OCI-LY3 (cell line): ENCODE measurements around the gene RNF144A.

Experiments used
- H2AFZ ChIP-seq: fragments of 200-600, 300-600 bp; shearing (Covaris generic); 2 replicates; pipeline ENCODE4 v1.6.0; 2014; ENCODE audit warnings: antibody characterized with exemption, low read depth, low read length
- H3K27ac ChIP-seq: fragments of 200-600, 300-600 bp; sonication (generic); 2 replicates; pipeline ENCODE4 v1.5.1; 2014; ENCODE audit warnings: mild to moderate bottlenecking, low read length, moderate library complexity, mixed read lengths
- H3K27me3 ChIP-seq: fragments of 200-600, 300-600 bp; sonication (generic); 2 replicates; pipeline ENCODE4 v1.6.1; 2014; ENCODE audit warnings: low read depth, low read length, mixed read lengths
- H3K36me3 ChIP-seq: fragments of 200-600, 300-600 bp; sonication (generic); replicated peaks from 2 replicates; pipeline ENCODE3; 2014; ENCODE audit warnings: low read depth, low read length, mixed read lengths
- H3K4me1 ChIP-seq: fragments of 300-600, 200-600 bp; sonication (generic); 2 replicates; pipeline ENCODE4 v1.6.1; 2014; ENCODE audit warnings: low read length, mixed read lengths
- H3K4me2 ChIP-seq: fragments of 200-600, 300-600 bp; sonication (generic); 2 replicates; pipeline ENCODE4 v1.6.1; 2014; ENCODE audit warnings: low read length, mixed read lengths
- H3K4me3 ChIP-seq: fragments of 300-600, 200-600 bp; sonication (generic); 2 replicates; pipeline ENCODE4 v1.5.1; 2014; ENCODE audit warnings: antibody characterized with exemption, mild to moderate bottlenecking, low read length, moderate library complexity
- H3K79me2 ChIP-seq: fragments of 300-600, 200-600 bp; shearing (Covaris generic); 2 replicates; pipeline ENCODE4 v1.6.1; 2014; ENCODE audit warnings: mild to moderate bottlenecking, low read length, mixed read lengths
- H3K9ac ChIP-seq: fragments of 300-600, 200-600 bp; shearing (Covaris generic); 2 replicates; pipeline ENCODE4 v1.6.0; 2014; ENCODE audit warnings: mild to moderate bottlenecking, low read length, moderate library complexity
- H3K9me3 ChIP-seq: fragments of 200-600, 300-600 bp; shearing (Covaris generic); 2 replicates; pipeline ENCODE4 v1.6.1; 2014; ENCODE audit warnings: low read length, mixed read lengths; ENCODE audit not compliant: insufficient read depth
- H4K20me1 ChIP-seq: fragments of 200-600, 300-600 bp; sonication (generic); 2 replicates; pipeline ENCODE4 v1.6.1; 2016; ENCODE audit warnings: low read length, mixed read lengths; ENCODE audit not compliant: insufficient read depth
- CTCF ChIP-seq: fragments of 200-600, 300-600 bp; sonication (generic); IDR thresholded peaks from 2 replicates; pipeline ENCODE4 v1.5.1; 2014; ENCODE audit warnings: antibody characterized with exemption, low read length, low read depth
- EZH2phosphoT487 ChIP-seq: fragments of 200-600 bp; shearing (Covaris generic); IDR thresholded peaks from 2 replicates; pipeline ENCODE4 v1.6.1; 2018; ENCODE audit warnings: antibody characterized with exemption, mixed run types, low read depth

Gene RNF144A

DNA sequence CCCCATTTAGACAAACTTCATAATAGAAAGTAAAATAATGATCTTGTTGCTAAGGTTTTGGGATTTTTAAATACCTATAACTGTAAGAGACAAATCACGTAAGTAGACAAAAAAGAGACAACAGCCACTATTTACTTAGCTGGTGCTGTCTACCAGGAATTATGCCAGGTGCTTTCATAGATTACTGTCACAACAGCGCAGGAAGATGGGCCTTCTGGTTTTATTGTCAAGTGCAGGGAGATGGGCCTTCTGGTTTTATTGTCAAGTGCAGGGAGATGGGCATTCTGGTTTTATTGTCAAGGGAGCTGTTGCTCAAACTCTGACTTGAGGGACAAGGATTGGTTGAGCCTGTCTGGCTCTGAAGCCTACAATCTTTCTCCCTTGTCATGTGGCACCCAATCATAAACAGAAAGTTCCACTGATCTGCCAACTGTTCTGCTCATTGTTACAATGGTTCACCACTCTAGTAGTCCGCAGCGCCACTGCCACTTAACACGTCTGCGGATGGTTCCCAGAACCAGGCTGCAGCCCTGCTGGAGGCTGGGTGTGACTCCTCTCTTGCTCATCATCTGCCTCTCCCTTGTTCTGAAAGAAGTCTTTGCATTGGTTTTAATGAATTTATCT lies 95.0 kb downstream of the RNF144A start:
- Histone ChIP-seq H3K9me3 (no peaks in the 10 kb centered on the region), H3K4me1 (peaks cover 9% of the 10 kb centered on the region), H3K79me2 (no peaks in the 10 kb centered on the region), H4K20me1 (no peaks in the 10 kb centered on the region), H3K27ac (no peak overlapping the region), H2AFZ (no peak overlapping the region), H3K36me3 (no peaks in the 10 kb centered on the region), H3K27me3 (peaks cover 13% of the 10 kb centered on the region; the same call in 1 of the 2 replicates), H3K4me3 (no peak overlapping the region), H3K4me2 (no peak overlapping the region), H3K9ac (no peak overlapping the region)
- TF ChIP-seq EZH2phosphoT487: no peak
- no peak for TF ChIP-seq CTCF

GRCh38 chr2:7013471-7014160 lies 96.4 kb downstream of the RNF144A start:
- Histone ChIP-seq H2AFZ (no peak overlapping the region), H3K27me3 (peaks cover 13% of the 10 kb centered on the region; the same call in 1 of the 2 replicates), H3K4me2 (no peak overlapping the region; the same call in 1 of the 2 replicates), H4K20me1 (no peaks in the 10 kb centered on the region), H3K4me3 (no peak overlapping the region), H3K4me1 (peaks cover 9% of the 10 kb centered on the region), H3K36me3 (no peaks in the 10 kb centered on the region), H3K27ac (no peak overlapping the region), H3K79me2 (no peaks in the 10 kb centered on the region), H3K9me3 (no peaks in the 10 kb centered on the region), H3K9ac (no peak overlapping the region)
- TF ChIP-seq EZH2phosphoT487: no peak
- TF ChIP-seq CTCF: no peak

GRCh38 chr2:7014174-7014640 lies 97.0 kb downstream of the RNF144A start:
- no peak overlapping the region for H3K27ac ChIP-seq
- H3K36me3 ChIP-seq: no peaks in the 10 kb centered on the region

More at GRCh38 chr2:7014174-7014640, 97.0 kb downstream of the RNF144A start:
- Histone ChIP-seq H2AFZ (no peak overlapping the region), H3K4me3 (no peak overlapping the region), H4K20me1 (no peaks in the 10 kb centered on the region), H3K9ac (no peak overlapping the region), H3K27me3 (peaks cover 13% of the 10 kb centered on the region; the same call in 1 of the 2 replicates), H3K9me3 (no peaks in the 10 kb centered on the region), H3K79me2 (no peaks in the 10 kb centered on the region), H3K4me2 (no peak overlapping the region; the same call in 1 of the 2 replicates), H3K4me1 (peaks cover 9% of the 10 kb centered on the region)
- TF ChIP-seq EZH2phosphoT487: no peak
- TF ChIP-seq CTCF: peak; percentile 44; the same call in 1 of the 2 replicates
